NB4 (cell line): ENCODE results near the gene LSM10.

Experiments
- MYC ChIP-seq: IDR thresholded peaks from 2 replicates; pipeline ENCODE4 v1.6.1; 2011; ENCODE audit warnings: low read depth, low read length
- TF ChIP-seq, protein P1 (sequence below): IDR thresholded peaks from one replicate; pipeline ENCODE4 v1.5.1; 2012; ENCODE audit warnings: low read depth, low read length

DNA sequence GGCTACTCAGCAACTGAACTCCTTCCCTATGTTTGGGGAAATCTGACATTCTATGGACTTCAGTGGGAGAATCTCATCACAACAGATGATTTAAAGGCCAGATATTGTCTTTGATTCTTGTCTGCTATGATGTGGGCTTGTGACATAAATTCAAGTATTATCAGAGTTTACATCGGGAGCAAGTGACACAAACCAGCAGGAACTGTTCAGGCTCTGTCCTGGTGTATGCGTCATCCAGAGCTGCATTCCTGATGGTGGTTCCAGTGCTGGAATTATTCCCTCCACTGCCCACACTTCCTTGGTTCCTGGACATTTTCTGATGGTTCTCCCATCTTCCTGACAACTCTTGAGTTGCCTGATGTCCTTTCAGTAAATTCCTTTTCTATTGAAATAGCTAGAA, 10.8 kb upstream of the LSM10 start:
- TF ChIP-seq, protein P1, sequence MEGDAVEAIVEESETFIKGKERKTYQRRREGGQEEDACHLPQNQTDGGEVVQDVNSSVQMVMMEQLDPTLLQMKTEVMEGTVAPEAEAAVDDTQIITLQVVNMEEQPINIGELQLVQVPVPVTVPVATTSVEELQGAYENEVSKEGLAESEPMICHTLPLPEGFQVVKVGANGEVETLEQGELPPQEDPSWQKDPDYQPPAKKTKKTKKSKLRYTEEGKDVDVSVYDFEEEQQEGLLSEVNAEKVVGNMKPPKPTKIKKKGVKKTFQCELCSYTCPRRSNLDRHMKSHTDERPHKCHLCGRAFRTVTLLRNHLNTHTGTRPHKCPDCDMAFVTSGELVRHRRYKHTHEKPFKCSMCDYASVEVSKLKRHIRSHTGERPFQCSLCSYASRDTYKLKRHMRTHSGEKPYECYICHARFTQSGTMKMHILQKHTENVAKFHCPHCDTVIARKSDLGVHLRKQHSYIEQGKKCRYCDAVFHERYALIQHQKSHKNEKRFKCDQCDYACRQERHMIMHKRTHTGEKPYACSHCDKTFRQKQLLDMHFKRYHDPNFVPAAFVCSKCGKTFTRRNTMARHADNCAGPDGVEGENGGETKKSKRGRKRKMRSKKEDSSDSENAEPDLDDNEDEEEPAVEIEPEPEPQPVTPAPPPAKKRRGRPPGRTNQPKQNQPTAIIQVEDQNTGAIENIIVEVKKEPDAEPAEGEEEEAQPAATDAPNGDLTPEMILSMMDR: no peak
- TF ChIP-seq MYC: no peak
